LNCaP clone FGC (cell line): ENCODE measurements around the gene ANKRD65.

Experiments used
- DNase-seq: peaks from one replicate; pipeline ENCODE4 v3.0.0-alpha.2; 2011; ENCODE audit warnings: low read depth
- H3K4me3 ChIP-seq: 2 replicates; pipeline ENCODE4 v1.5.1; 2011; ENCODE audit warnings: mild to moderate bottlenecking, low read depth, low read length, control low read depth
- CTCF ChIP-seq: IDR thresholded peaks from 2 replicates; pipeline ENCODE4 v1.5.1; 2012; ENCODE audit warnings: mild to moderate bottlenecking; ENCODE audit not compliant: control insufficient read depth, insufficient read depth; ENCODE audit errors: extremely low read depth

ANKRD65 gene

GRCh38 chr1:1434131-1434823 lies 13.2 kb upstream of the ANKRD65 start:
- TF ChIP-seq CTCF = no peak
- DNase-seq = no peak
- no peak overlapping the region; the same call in 1 of the 2 replicates for H3K4me3 ChIP-seq

DNA sequence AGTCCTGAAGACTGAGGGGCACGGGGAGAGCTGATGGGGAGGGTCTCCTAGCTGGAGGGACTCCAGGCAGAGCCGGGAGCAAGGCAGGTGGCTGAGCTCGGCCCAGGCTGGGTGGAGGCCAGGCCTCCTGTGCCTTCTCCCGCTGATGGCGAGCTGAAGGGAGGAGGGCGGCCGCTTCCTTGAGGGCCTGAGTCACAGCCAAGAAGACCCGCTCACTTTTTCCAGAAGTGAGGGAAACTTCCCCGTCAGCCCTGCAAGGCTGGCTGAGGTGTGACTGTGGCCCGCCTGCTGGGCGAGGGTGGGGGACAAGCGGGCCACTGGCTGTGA lies 12.7 kb upstream of the ANKRD65 start:
- DNase-seq = no peak
- no peak for TF ChIP-seq CTCF
- H3K4me3 ChIP-seq = peak overlapping the region; percentile 39

DNA sequence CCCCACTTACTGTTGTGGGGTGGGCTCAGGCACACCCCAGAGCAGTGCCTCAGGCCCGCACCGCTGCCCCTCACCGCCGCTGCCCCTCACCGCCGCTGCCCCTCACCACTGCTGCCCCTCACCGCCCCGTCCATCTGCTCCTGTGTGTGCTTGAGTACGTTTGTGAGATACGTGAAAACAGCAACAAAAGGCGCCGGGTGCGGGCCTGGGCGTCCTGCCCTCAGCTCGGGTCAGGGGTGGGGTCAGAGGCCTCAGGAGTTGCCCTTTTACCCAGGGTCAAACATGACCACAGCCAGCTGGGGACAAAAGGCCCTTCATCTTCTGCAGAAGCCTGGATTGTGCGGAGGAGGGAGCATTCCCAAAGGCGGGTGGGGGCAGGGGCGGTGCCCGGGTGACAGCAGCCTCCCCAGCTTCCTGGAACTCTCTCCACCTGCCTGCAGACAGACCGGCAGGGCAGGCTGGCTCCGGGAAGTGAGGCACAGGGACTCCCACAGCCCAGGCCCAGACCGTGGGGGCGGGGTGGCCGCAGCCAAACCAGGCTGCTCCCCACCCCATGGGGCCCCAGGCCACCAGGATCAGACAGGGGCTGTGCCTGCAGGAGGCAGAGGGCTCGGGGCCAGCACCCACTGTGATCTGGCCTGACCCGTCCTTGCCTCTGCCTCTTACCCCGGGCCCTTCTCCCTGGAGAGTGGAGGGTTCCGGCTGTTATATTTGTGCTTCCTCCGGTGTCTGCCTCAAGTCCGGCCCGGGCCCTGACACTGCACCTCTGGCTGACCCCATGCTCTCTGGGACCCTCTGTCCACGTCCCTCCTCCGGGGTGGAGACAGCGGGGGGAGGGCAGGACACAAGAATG lies 12.1 kb upstream of the ANKRD65 start:
- no peak for TF ChIP-seq CTCF
- peak overlapping the region; percentile 39 for H3K4me3 ChIP-seq
- peak; percentile 67 for DNase-seq

DNA sequence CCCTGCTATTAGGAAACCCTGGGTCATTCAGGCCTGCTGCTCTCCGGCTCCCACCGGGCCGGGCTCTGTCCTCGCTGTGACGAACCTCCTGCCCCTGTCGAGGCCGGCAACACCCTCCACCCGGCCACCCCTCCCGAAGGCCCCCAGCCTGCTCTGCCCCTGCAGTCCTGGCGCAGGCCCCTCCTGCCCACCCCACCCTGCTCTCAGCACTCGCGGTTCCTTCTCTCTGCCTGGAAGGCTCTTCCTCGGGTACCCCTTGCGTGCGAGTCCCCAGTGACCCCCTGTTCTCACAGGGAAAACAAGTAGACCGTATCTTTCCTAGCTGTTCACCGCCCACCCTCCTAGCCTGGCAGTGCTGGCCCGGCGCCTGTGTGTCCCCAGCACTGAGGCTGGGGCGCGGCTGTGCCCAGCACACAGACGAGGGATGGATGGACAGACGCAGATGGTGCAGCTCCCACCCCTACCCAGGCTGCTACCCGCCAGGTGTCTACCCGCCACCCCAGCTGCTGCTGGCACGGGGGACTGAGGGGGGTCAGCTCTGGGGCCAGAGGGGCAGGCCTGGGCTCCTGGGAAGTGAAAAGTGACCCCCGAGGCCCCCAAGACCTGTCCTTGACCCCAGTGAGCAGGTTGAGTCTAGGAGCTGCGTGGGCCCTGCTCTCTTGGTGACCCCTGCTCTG lies 11.3 kb upstream of the ANKRD65 start:
- no peak for DNase-seq
- TF ChIP-seq CTCF = no peak

GRCh38 chr1:1431845-1432273 lies 10.8 kb upstream of the ANKRD65 start:
- DNase-seq = no peak
- no peak for TF ChIP-seq CTCF
- H3K4me3 ChIP-seq = no peak overlapping the region

More for the DNA sequence above, 11.3 kb upstream of the ANKRD65 start:
- peak overlapping the region; percentile 39 for H3K4me3 ChIP-seq

GRCh38 chr1:1430992-1431844 lies 10.1 kb upstream of the ANKRD65 start:
- DNase-seq = no peak
- TF ChIP-seq CTCF = no peak
- no peak overlapping the region for H3K4me3 ChIP-seq
